ENCODE data around the gene CAMK2A. TPM values are rescaled to one million over a fixed set of nuclear protein-coding genes. Genes with fewer than 3 reads are reported as not detected.

Gene CAMK2A
- total RNA-seq, 6 donors from 2014 or later = 0.29 to 2.4 (median 1.8) TPM; not detected in 1

- TF ChIP-seq EP300 (IDR thresholded peaks at IDR 0.05) = no peak
- no peak for TF ChIP-seq POLR2AphosphoS5 (IDR thresholded peaks at IDR 0.05)
- no peak for TF ChIP-seq POLR2A (IDR thresholded peaks at IDR 0.05)
- TF ChIP-seq, protein P1, sequence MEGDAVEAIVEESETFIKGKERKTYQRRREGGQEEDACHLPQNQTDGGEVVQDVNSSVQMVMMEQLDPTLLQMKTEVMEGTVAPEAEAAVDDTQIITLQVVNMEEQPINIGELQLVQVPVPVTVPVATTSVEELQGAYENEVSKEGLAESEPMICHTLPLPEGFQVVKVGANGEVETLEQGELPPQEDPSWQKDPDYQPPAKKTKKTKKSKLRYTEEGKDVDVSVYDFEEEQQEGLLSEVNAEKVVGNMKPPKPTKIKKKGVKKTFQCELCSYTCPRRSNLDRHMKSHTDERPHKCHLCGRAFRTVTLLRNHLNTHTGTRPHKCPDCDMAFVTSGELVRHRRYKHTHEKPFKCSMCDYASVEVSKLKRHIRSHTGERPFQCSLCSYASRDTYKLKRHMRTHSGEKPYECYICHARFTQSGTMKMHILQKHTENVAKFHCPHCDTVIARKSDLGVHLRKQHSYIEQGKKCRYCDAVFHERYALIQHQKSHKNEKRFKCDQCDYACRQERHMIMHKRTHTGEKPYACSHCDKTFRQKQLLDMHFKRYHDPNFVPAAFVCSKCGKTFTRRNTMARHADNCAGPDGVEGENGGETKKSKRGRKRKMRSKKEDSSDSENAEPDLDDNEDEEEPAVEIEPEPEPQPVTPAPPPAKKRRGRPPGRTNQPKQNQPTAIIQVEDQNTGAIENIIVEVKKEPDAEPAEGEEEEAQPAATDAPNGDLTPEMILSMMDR (IDR thresholded peaks at IDR 0.05) = no peak
- no peaks in the 10 kb centered on the region for H3K36me3 ChIP-seq
- no peak for DNase-seq
- no peak overlapping the region for H3K27ac ChIP-seq
- no peaks in the 10 kb centered on the region for H3K9me3 ChIP-seq
- WGBS, 2 donors = 55 to 65% methylated on average over 6 of the region's 6 CpGs
- ATAC-seq (ENCODE audit: low FRiP score in 2 of 2) = no peak
- H3K4me3 ChIP-seq = no peak overlapping the region
- no peaks in the 10 kb centered on the region for H3K4me1 ChIP-seq
- H3K27me3 ChIP-seq = no peaks in the 10 kb centered on the region
Measured at GRCh38 chr5:150313921-150314716, 24.5 kb upstream of the CAMK2A start.

DNA sequence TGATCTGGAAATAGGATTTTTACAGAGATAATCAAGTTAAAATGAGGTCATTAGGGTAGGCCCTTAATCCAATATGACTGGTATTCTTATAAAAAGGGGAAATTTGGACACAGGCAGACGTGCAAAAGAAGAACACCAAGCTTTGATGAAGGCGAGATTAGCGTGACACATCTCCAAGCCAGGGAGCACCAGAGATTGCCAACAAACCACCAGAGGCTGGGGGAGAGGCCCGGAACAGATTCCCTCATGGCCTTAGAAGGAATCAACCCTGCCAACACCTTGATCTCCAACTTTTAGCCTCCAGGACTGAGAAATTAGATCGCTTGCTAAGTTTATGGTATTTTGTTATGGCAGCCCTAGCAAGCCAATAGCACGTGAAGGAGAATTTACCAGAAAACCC is 23.9 kb upstream of the CAMK2A start:
- no peaks in the 10 kb centered on the region for H3K36me3 ChIP-seq
- no peak for DNase-seq
- no peaks in the 10 kb centered on the region for H3K9me3 ChIP-seq
- WGBS, 2 donors = 80 to 88% methylated on average over 6 of the region's 6 CpGs
- no peak overlapping the region for H3K27ac ChIP-seq
- H3K4me1 ChIP-seq = no peaks in the 10 kb centered on the region
- H3K27me3 ChIP-seq = no peaks in the 10 kb centered on the region
- H3K4me3 ChIP-seq = no peak overlapping the region
- no peak for ATAC-seq (ENCODE audit: low FRiP score in 2 of 2)
- TF ChIP-seq POLR2AphosphoS5 (IDR thresholded peaks at IDR 0.05) = no peak
- no peak for TF ChIP-seq EP300 (IDR thresholded peaks at IDR 0.05)
- TF ChIP-seq, protein P1 (IDR thresholded peaks at IDR 0.05) = no peak
- TF ChIP-seq POLR2A (IDR thresholded peaks at IDR 0.05) = no peak

DNA sequence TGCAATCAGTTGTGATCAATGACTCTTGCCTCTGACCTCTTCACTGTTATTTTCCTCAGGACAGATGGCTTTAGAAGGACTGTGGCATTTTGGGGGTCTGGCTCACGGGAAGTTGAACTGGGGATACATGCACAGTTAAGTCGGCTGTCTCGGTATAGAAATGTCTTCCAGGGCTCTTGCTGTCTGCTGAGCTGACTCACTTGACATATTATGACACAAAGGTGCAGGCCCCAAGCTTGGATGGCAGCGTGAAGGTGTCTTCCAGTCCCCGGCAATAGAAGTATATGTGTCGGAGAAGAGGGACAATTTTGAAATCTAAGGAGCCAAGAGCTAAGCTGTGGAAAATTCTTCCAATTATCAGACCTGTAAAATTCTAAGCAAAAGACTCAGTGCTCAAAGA is 22.9 kb upstream of the CAMK2A start:
- no peak overlapping the region for H3K4me3 ChIP-seq
- H3K27me3 ChIP-seq = no peaks in the 10 kb centered on the region
- H3K27ac ChIP-seq = no peak overlapping the region
- DNase-seq = no peak
- ATAC-seq (ENCODE audit: low FRiP score in 2 of 2) = no peak
- TF ChIP-seq EP300 (IDR thresholded peaks at IDR 0.05) (no peak), POLR2A (IDR thresholded peaks at IDR 0.05) (no peak)
- WGBS, 2 donors = 93 to 96% methylated on average over 5 to 6 of the region's 6 CpGs
- H3K4me1 ChIP-seq = no peaks in the 10 kb centered on the region
- H3K9me3 ChIP-seq = no peaks in the 10 kb centered on the region
- no peaks in the 10 kb centered on the region for H3K36me3 ChIP-seq

- Histone ChIP-seq H3K4me1 (no peaks in the 10 kb centered on the region), H3K27ac (no peak overlapping the region), H3K36me3 (no peaks in the 10 kb centered on the region), H3K27me3 (no peaks in the 10 kb centered on the region), H3K4me3 (no peak overlapping the region), H3K9me3 (no peaks in the 10 kb centered on the region)
- WGBS, 2 donors = 78 to 82% methylated on average over 6 to 7 of the region's 7 CpGs
- DNase-seq (no peak), ATAC-seq (ENCODE audit: low FRiP score in 2 of 2) (no peak)
- TF ChIP-seq, protein P1 (IDR thresholded peaks at IDR 0.05) = no peak
- TF ChIP-seq POLR2AphosphoS5 (IDR thresholded peaks at IDR 0.05) (no peak), POLR2A (IDR thresholded peaks at IDR 0.05) (no peak), EP300 (IDR thresholded peaks at IDR 0.05) (no peak)
Measured at GRCh38 chr5:150311015-150311692, 21.6 kb upstream of the CAMK2A start.

DNA sequence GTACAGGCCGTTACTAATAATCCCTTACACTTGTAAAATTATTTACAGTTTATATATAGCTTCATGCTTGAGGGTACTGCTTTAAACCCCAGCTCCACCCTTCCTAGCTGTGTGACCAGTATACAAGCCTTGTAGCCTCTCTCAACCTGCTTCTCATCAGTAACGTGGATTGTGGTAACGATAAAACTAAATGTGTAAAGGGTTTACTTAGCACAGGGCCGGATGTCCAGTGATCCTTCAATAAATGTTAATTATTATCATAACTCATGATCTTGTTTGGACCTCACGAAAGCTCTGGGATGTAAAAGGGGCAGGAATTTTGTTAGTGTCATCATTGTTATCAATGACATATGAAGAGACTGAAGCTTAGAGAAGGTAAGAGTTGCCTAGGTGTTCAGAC is 20.7 kb upstream of the CAMK2A start:
- TF ChIP-seq, protein P1 (IDR thresholded peaks at IDR 0.05) = no peak
- no peak for TF ChIP-seq POLR2A (IDR thresholded peaks at IDR 0.05)

More for the DNA sequence above, 20.7 kb upstream of the CAMK2A start:
- no peaks in the 10 kb centered on the region for H3K36me3 ChIP-seq
- no peak for ATAC-seq (ENCODE audit: low FRiP score in 2 of 2)
- H3K27me3 ChIP-seq = no peaks in the 10 kb centered on the region
- no peak overlapping the region for H3K4me3 ChIP-seq
- 77 to 79% methylated on average over 5 of the region's 5 CpGs for WGBS, 2 donors
- DNase-seq = no peak
- no peaks in the 10 kb centered on the region for H3K9me3 ChIP-seq
- H3K27ac ChIP-seq = no peak overlapping the region
- no peaks in the 10 kb centered on the region for H3K4me1 ChIP-seq

All from upper lobe of left lung (tissue), 6 donors.